Activated CD4-positive, alpha-beta memory T cell treated with anti-CD3 and anti-CD28 coated beads, Interleukin-2, amount 10 ng/mL, durations not matched to agents 7 days and 5 days (primary cell): ENCODE data around the gene DNAJC4. TPM values are rescaled to one million over a fixed set of nuclear protein-coding genes. Genes with fewer than 3 reads are reported as not detected.

Experiments
- CTCF ChIA-PET: fragments of 350-600 bp; sonication (Branson Sonifier 250); formaldehyde crosslinking; loops from one replicate; lab custom pipeline; 2021; ENCODE audit warnings: antibody characterized with exemption, inconsistent platforms; lab: Charles Lee
- POLR2A ChIA-PET: fragments of 350-600 bp; sonication (Branson Sonifier 250); formaldehyde crosslinking; loops from one replicate; lab custom pipeline; 2021; ENCODE audit warnings: antibody characterized with exemption; lab: Charles Lee
- DNase-seq: peaks from one replicate; pipeline ENCODE4 v3.0.0-alpha.2; 2020
- H3K27ac Mint-ChIP-seq: one replicate; pipeline ENCODE4 v1.8.0; 2021; ENCODE audit warnings: mild to moderate bottlenecking, mixed read lengths
- H3K27me3 Mint-ChIP-seq: one replicate; pipeline ENCODE4 v1.8.0; 2021; ENCODE audit warnings: mixed read lengths
- H3K36me3 Mint-ChIP-seq: one replicate; pipeline ENCODE4 v1.8.0; 2021; ENCODE audit warnings: low read depth, mixed read lengths
- H3K4me1 Mint-ChIP-seq: one replicate; pipeline ENCODE4 v1.8.0; 2021; ENCODE audit warnings: mixed read lengths
- H3K4me3 Mint-ChIP-seq: one replicate; pipeline ENCODE4 v1.8.0; 2021; ENCODE audit warnings: mild to moderate bottlenecking, mixed read lengths
- H3K9me3 Mint-ChIP-seq: one replicate; pipeline ENCODE4 v1.8.0; 2021; ENCODE audit warnings: mixed read lengths
- total RNA-seq, 2 experiments: library from RNA; stranded (reverse); gene quantifications; one replicate each; pipeline ENCODE4 v1.2.3, GENCODE V29; 2021

DNAJC4 gene
- total RNA-seq, 2 experiments from 2014 or later, result 40.8 to 42.0 TPM

- H3K36me3 Mint-ChIP-seq, result peaks cover 82% of the 10 kb centered on the region
Observed at GRCh38 chr11:64198511-64198910, 31.8 kb upstream of the DNAJC4 start.

GRCh38 chr11:64201543-64201942 lies 28.8 kb upstream of the DNAJC4 start:
- no peak for DNase-seq
- H3K27me3 Mint-ChIP-seq, result no peaks in the 10 kb centered on the region
- H3K9me3 Mint-ChIP-seq, result no peaks in the 10 kb centered on the region
- ChIA-PET POLR2A (interaction anchor here (1.3 to 1.6 kb wide), 2 partner anchors 11 to 25 kb away, joined by 4 read pairs; partner anchors contain the start of gene NUDT22), CTCF (interaction anchor here (0.6 to 1.7 kb wide), 2 partner anchors 103 to 281 kb away, joined by 3 to 6 read pairs; no protein-coding TSS in a partner anchor)
- no peak overlapping the region for H3K4me3 Mint-ChIP-seq
- peaks cover 80% of the 10 kb centered on the region for H3K36me3 Mint-ChIP-seq
- no peak overlapping the region for H3K27ac Mint-ChIP-seq
- peaks cover 42% of the 10 kb centered on the region for H3K4me1 Mint-ChIP-seq

More at GRCh38 chr11:64198511-64198910, 31.8 kb upstream of the DNAJC4 start:
- Mint-ChIP-seq H3K4me3 (no peak overlapping the region), H3K27ac (no peak overlapping the region), H3K9me3 (no peaks in the 10 kb centered on the region), H3K4me1 (peaks cover 18% of the 10 kb centered on the region), H3K27me3 (no peaks in the 10 kb centered on the region)
- no peak for DNase-seq
- ChIA-PET POLR2A (interaction anchor here (3.4 to 15.6 kb wide), 2 partner anchors 7 to 12 kb away, joined by 36 to 272 read pairs; partner anchors contain the start of genes FERMT3 and STIP1), CTCF (interaction anchor here (1.8 kb wide), 1 partner anchor 11 kb away, joined by 7 read pairs; no protein-coding TSS in a partner anchor)

GRCh38 chr11:64202992-64203391 lies 27.4 kb upstream of the DNAJC4 start:
- H3K27ac Mint-ChIP-seq, result no peak overlapping the region
- no peaks in the 10 kb centered on the region for H3K9me3 Mint-ChIP-seq
- H3K4me3 Mint-ChIP-seq, result no peak overlapping the region
- H3K27me3 Mint-ChIP-seq, result no peaks in the 10 kb centered on the region
- peaks cover 40% of the 10 kb centered on the region for H3K4me1 Mint-ChIP-seq
- DNase-seq, result no peak
- POLR2A ChIA-PET, result interaction anchor here (6.1 to 11.9 kb wide), 5 partner anchors 12 to 100 kb away, joined by 77 to 275 read pairs (median 107); partner anchors contain the start of genes CATSPERZ, ESRRA, NUDT22 and PLCB3
- H3K36me3 Mint-ChIP-seq, result peaks cover 83% of the 10 kb centered on the region
- CTCF ChIA-PET, result interaction anchor here (0.6 to 7.0 kb wide), 3 partner anchors 48 to 100 kb away, joined by 3 to 154 read pairs (median 34); partner anchors contain the start of genes CATSPERZ, ESRRA and PLCB3

- H3K27ac Mint-ChIP-seq, result peak overlapping the region; percentile 12
- peaks cover 44% of the 10 kb centered on the region for H3K4me1 Mint-ChIP-seq
- no peaks in the 10 kb centered on the region for H3K27me3 Mint-ChIP-seq
- DNase-seq, result no peak
- CTCF ChIA-PET, result interaction anchor here (0.6 to 7.0 kb wide), 10 partner anchors 11 to 108 kb away, joined by 3 to 154 read pairs (median 14); partner anchors contain the start of genes CATSPERZ, DNAJC4, ESRRA and NUDT22
- H3K36me3 Mint-ChIP-seq, result peaks cover 84% of the 10 kb centered on the region
- no peaks in the 10 kb centered on the region for H3K9me3 Mint-ChIP-seq
- POLR2A ChIA-PET, result interaction anchor here (1.7 to 11.9 kb wide), 7 partner anchors 13 to 229 kb away, joined by 3 to 275 read pairs (median 87); partner anchors contain the start of genes CATSPERZ, COX8A, ESRRA and NUDT22
- no peak overlapping the region for H3K4me3 Mint-ChIP-seq
Observed at GRCh38 chr11:64203421-64204079, 26.8 kb upstream of the DNAJC4 start.

DNA sequence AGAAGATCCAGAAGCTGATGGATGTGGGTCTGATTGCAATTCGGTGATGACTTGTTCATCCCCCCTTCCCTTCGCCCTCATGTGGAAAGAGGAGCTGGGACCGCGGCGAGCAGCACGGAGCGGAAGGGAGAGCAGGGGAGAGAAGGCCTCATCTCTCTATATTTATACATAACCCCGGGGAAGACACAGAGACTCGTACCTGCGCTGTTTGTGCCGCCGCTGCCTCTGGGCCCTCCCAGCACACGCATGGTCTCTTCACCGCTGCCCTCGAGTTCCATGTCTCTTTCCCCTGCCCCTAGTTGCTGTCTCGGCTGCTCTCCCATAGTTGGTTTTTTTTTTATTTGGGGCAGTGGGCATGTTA lies 26.3 kb upstream of the DNAJC4 start:
- Mint-ChIP-seq H3K4me3 (no peak overlapping the region), H3K27me3 (no peaks in the 10 kb centered on the region), H3K9me3 (no peaks in the 10 kb centered on the region), H3K36me3 (peaks cover 84% of the 10 kb centered on the region), H3K27ac (peak overlapping the region; percentile 81), H3K4me1 (peaks cover 48% of the 10 kb centered on the region)
- CTCF ChIA-PET, result interaction anchor here (0.7 to 7.0 kb wide), 24 partner anchors 9 to 157 kb away, joined by 3 to 154 read pairs (median 7); partner anchors contain the start of genes BAD, CATSPERZ, DNAJC4 and ESRRA
- POLR2A ChIA-PET, result interaction anchor here (0.8 to 11.9 kb wide), 11 partner anchors 13 to 230 kb away, joined by 3 to 275 read pairs (median 35); partner anchors contain the start of genes CATSPERZ, CCDC88B, COX8A and ESRRA
- DNase-seq, result no peak

GRCh38 chr11:64204464-64204989 lies 25.8 kb upstream of the DNAJC4 start:
- Mint-ChIP-seq H3K36me3 (peaks cover 85% of the 10 kb centered on the region), H3K27ac (peak overlapping the region; percentile 81), H3K4me3 (peak overlapping the region; percentile 48), H3K4me1 (peaks cover 52% of the 10 kb centered on the region), H3K9me3 (no peaks in the 10 kb centered on the region), H3K27me3 (no peaks in the 10 kb centered on the region)
- peak; percentile 84 for DNase-seq
- POLR2A ChIA-PET, result interaction anchor here (0.8 to 11.9 kb wide), 12 partner anchors 14 to 230 kb away, joined by 3 to 275 read pairs (median 21); partner anchors contain the start of genes CATSPERZ, CCDC88B, COX8A and ESRRA
- CTCF ChIA-PET, result interaction anchor here (0.7 to 7.0 kb wide), 26 partner anchors 9 to 156 kb away, joined by 3 to 154 read pairs (median 6); partner anchors contain the start of genes BAD, CATSPERZ, DNAJC4 and ESRRA

- ChIA-PET CTCF (interaction anchor here (0.6 to 7.0 kb wide), 18 partner anchors 9 to 150 kb away, joined by 3 to 154 read pairs (median 6); partner anchors contain the start of genes BAD, CATSPERZ, DNAJC4 and ESRRA), POLR2A (interaction anchor here (0.6 to 11.9 kb wide), 28 partner anchors 14 to 1325 kb away, joined by 3 to 275 read pairs (median 8); partner anchors contain the start of genes BAD, CATSPERZ, CCDC88B and DNAJC4)
- Mint-ChIP-seq H3K4me3 (peak within 1 kb of the TSS; percentile 86), H3K9me3 (no peaks in the 10 kb centered on the region), H3K27ac (peak within 1 kb of the TSS; percentile 96), H3K36me3 (peaks cover 80% of the 10 kb centered on the region), H3K27me3 (no peaks in the 10 kb centered on the region), H3K4me1 (peaks cover 55% of the 10 kb centered on the region)
- peak; percentile 86 for DNase-seq
Observed at GRCh38 chr11:64206457-64207255, 23.7 kb upstream of the DNAJC4 start, which contains the start of gene FERMT3. Gene FERMT3 (plus strand): TSS chr11:64206721. CDS start chr11:64207365, 644 bp downstream.

DNA sequence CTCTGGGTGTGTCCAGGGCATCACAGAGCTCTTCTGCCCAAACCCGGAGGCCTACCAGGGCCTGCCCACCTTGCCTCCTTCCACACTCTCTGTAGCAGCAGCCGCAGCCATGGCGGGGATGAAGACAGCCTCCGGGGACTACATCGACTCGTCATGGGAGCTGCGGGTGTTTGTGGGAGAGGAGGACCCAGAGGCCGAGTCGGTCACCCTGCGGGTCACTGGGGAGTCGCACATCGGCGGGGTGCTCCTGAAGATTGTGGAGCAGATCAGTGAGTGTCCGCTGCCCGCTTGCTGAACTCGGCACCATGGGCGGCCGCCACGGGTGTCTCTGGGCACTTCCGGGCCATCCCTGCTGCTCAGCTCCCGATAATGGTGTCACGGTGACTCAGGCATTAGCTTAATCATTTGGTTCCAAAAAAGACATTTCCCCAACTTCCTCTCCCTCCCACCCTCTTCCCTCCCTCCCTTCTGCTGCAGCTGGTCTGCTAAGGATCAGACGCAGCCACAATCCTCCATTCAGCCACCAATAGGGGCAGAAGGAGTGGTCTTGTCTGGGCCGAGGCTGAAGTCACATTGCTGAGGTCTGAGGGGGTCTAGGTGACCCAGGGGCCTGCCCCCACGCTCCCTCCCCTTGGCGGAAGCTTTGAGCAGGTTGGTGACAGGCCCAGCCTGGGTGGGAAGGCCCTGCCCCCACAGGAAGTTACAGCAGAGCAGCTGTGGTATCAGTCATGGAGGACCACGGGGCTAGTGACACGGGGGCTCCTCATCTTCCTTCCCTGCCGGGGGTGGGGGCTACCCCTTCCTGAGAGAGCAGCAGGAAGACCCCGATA lies 22.9 kb upstream of the DNAJC4 start:
- H3K36me3 Mint-ChIP-seq, result peaks cover 81% of the 10 kb centered on the region
- peaks cover 60% of the 10 kb centered on the region for H3K4me1 Mint-ChIP-seq
- POLR2A ChIA-PET, result interaction anchor here (0.6 to 11.9 kb wide), 24 partner anchors 13 to 1326 kb away, joined by 3 to 275 read pairs (median 10); partner anchors contain the start of genes BAD, CATSPERZ, DNAJC4 and ESRRA

GRCh38 chr11:64208086-64208795 lies 22.1 kb upstream of the DNAJC4 start:
- Mint-ChIP-seq H3K9me3 (no peaks in the 10 kb centered on the region), H3K27me3 (no peaks in the 10 kb centered on the region), H3K4me3 (peak overlapping the region; percentile 86), H3K27ac (peak overlapping the region; percentile 96), H3K4me1 (peaks cover 61% of the 10 kb centered on the region), H3K36me3 (peaks cover 81% of the 10 kb centered on the region)
- CTCF ChIA-PET, result interaction anchor here (1.5 to 7.0 kb wide), 6 partner anchors 20 to 134 kb away, joined by 5 to 154 read pairs (median 25); partner anchors contain the start of genes CATSPERZ, DNAJC4, ESRRA and NUDT22
- DNase-seq, result no peak
- POLR2A ChIA-PET, result interaction anchor here (1.1 to 11.9 kb wide), 16 partner anchors 13 to 537 kb away, joined by 3 to 275 read pairs (median 20); partner anchors contain the start of genes BAD, CATSPERZ, DNAJC4 and ESRRA

More for the DNA sequence above, 22.9 kb upstream of the DNAJC4 start:
- Mint-ChIP-seq H3K9me3 (no peaks in the 10 kb centered on the region), H3K27me3 (no peaks in the 10 kb centered on the region), H3K27ac (peak overlapping the region; percentile 96), H3K4me3 (peak overlapping the region; percentile 86)
- peak; percentile 88 for DNase-seq
- CTCF ChIA-PET, result interaction anchor here (0.6 to 7.0 kb wide), 14 partner anchors 8 to 149 kb away, joined by 3 to 154 read pairs (median 8); partner anchors contain the start of genes BAD, CATSPERZ, DNAJC4 and ESRRA
